ENCODE measurements around the gene SLC22A23.

GRCh38 chr6:3239110-3239830, 217.6 kb downstream of the SLC22A23 start:
- TF ChIP-seq, protein P1, sequence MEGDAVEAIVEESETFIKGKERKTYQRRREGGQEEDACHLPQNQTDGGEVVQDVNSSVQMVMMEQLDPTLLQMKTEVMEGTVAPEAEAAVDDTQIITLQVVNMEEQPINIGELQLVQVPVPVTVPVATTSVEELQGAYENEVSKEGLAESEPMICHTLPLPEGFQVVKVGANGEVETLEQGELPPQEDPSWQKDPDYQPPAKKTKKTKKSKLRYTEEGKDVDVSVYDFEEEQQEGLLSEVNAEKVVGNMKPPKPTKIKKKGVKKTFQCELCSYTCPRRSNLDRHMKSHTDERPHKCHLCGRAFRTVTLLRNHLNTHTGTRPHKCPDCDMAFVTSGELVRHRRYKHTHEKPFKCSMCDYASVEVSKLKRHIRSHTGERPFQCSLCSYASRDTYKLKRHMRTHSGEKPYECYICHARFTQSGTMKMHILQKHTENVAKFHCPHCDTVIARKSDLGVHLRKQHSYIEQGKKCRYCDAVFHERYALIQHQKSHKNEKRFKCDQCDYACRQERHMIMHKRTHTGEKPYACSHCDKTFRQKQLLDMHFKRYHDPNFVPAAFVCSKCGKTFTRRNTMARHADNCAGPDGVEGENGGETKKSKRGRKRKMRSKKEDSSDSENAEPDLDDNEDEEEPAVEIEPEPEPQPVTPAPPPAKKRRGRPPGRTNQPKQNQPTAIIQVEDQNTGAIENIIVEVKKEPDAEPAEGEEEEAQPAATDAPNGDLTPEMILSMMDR (conservative IDR thresholded peaks at IDR 0.05; ENCODE audit: low read length), result no peak
- no peak for TF ChIP-seq EZH2phosphoT487 (IDR thresholded peaks at IDR 0.05; ENCODE audit: borderline replicate concordance, low read depth, low read length)
